SK-N-MC (cell line): ENCODE results near the gene ITGB6.

Source experiments
- EZH2 ChIP-seq: fragments of 200-600 bp; sonication (generic); IDR thresholded peaks from one replicate; pipeline ENCODE4 v1.6.1; 2017; ENCODE audit warnings: antibody characterized with exemption
- FOXP2 ChIP-seq: optimal IDR thresholded peaks from 2 replicates; pipeline ENCODE3; 2011; ENCODE audit warnings: mild to moderate bottlenecking, moderate library complexity; ENCODE audit not compliant: insufficient read depth; ENCODE audit errors: extremely low read length, control extremely low read depth
- POLR2AphosphoS5 ChIP-seq: IDR thresholded peaks from 2 replicates; pipeline ENCODE4 v1.6.1; 2012; ENCODE audit warnings: mild to moderate bottlenecking, low read depth, low read length, borderline replicate concordance

GRCh38 chr2:160139350-160139749 is 60.7 kb downstream of the ITGB6 start:
- TF ChIP-seq POLR2AphosphoS5 (no peak), EZH2 (no peak), FOXP2 (no peak)
